GM12875 (cell line): ENCODE measurements around the gene TFDP2.
"Not testable (repeated sequence)": the region's sequence is repeated elsewhere in the genome, so short reads cannot be mapped to it uniquely, and the experiment has no call there.

Experiments used
- H3K4me3 ChIP-seq: one replicate; pipeline ENCODE4 v1.5.1; 2011; ENCODE audit warnings: low read depth, low read length, control low read depth
- CTCF ChIP-seq: IDR thresholded peaks from 2 replicates; pipeline ENCODE4 v1.5.1; 2011; ENCODE audit warnings: low read depth, mild to moderate bottlenecking, control low read depth, inconsistent platforms, low read length, moderate library complexity, borderline replicate concordance; ENCODE audit not compliant: insufficient read depth

TFDP2 gene

GRCh38 chr3:142106548-142106947 is 42.8 kb downstream of the TFDP2 start:
- no peak for TF ChIP-seq CTCF
- no peak overlapping the region for H3K4me3 ChIP-seq

GRCh38 chr3:142105991-142106390 is 43.4 kb downstream of the TFDP2 start:
- H3K4me3 ChIP-seq, result no peak overlapping the region
- no peak for TF ChIP-seq CTCF

DNA sequence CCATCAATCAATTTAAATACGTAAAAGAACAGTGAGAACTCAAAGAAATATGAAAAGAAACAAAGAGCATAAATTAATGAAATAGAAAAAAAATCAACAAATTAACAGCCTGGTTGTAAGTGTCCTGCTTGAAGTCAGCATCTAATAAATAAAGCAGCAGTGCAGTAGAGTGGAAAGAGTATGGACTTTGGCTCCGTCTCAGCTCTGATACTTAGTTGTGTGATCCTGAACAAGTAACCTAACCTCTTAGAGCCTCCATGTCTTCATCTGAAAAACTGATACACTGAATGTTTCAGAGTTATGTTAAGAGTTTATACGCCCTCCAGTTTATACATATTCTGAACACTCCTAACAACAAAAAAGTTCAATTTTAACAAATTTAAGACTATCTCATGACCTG is 44.6 kb downstream of the TFDP2 start:
- no peak for TF ChIP-seq CTCF
- no peak overlapping the region for H3K4me3 ChIP-seq

GRCh38 chr3:142098964-142099363 is 50.4 kb downstream of the TFDP2 start:
- no peak overlapping the region for H3K4me3 ChIP-seq
- no peak for TF ChIP-seq CTCF

DNA sequence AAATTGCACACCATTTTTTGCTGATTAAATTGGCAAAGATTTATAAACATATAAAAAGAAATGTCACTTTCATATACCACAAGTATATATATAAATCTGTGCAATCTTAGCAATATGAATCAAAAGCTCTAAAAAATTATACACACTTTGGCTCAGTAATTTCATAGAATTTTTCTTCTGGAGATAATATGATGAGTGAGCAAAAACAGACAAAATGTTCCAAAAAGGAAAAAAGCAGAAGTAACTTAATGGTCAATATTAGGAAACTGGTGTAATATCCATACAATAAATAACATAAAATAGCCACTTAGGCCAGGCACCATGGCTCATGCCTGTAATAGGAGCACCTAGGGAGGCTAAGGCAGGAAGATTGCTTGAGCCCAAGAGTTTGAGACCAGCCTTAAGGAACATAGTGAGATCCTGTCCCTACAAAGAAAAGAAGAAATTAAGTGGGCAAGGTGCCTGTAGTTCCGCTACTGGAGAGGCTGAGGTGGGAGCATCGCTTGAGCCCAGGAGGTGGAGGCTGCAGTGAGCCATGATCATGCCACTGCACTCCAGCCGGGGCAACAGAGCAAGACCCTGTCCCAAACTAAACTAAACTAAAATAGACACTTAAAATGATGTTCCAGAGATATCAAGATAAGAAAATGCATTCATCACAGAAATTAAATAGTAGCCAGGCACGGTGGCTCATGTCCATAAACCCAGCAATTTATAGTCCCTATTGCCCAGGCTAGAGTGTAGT is 52.1 kb downstream of the TFDP2 start:
- TF ChIP-seq CTCF, result no peak
- H3K4me3 ChIP-seq, result no peak overlapping the region

DNA sequence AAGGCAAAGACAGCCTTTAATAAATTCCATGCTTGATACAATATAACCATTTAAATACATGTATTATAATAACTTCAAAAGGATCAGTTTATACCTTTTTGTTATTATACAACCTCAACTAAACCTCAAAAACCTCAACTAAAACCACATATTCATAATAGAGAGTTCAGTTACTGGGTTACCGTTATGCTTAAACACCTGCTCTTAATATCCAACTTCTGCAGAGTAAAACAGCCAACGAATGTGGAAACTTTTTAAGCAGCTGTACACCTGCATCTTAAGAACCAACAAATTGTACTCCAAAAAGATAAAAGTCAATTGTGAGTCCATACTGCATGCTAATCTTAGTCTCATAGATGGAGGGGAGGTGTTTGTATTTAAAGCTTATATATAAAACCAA is 53.5 kb downstream of the TFDP2 start:
- no peak for TF ChIP-seq CTCF
- H3K4me3 ChIP-seq, result no peak overlapping the region

DNA sequence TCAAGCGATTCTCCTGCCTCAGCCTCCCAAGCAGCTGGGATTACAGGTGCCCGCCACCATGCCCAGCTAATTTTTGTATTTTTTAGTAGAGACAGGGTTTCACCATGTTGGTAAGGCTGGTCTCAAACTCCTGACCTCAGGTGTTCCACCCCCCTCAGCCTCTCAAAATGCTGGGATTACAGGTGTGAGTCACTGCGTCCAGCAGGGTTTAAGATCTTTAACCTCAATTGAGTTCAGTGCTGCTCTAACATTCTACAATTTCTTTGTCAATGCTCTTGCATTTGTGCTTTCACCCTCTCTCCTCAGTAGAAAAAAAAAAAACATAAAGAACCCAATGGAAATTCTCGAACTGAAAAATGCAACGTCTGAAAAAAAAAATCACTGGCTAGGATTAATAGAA is 60.4 kb downstream of the TFDP2 start:
- not testable (repeated sequence) for H3K4me3 ChIP-seq
